Non-pigmented ciliary epithelial cell (primary cell): ENCODE measurements around the gene NIPBL.
A peak's percentile ranks its signal among the peaks of the same experiment; 100 is the strongest.
"Not testable (repeated sequence)": the region's sequence is repeated elsewhere in the genome, so short reads cannot be mapped to it uniquely, and the experiment has no call there.

Experiments
- DNase-seq: peaks from one replicate; pipeline ENCODE4 v3.0.0-alpha.2; 2010; ENCODE audit warnings: low read depth

NIPBL gene

GRCh38 chr5:36948650-36949049, 72.1 kb downstream of the NIPBL start:
- no peak for DNase-seq

DNA sequence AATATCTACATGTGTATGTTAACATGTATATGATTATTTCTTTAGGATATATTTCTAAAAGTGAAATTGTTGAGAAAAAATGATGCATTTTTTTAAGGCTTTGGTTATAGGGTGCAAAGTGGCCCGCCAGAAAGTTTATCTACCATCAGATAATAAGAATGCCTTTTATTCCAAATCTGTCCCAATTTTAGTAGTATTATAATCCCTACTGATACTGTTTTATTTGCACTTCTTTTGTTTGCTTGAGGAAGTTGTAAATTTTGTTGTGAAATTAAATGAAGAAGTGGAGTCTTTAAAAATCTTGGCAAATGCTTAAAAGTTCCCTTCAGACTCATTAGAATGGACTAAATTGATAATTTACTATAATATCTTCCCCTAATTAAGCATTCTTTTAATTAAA, 73.0 kb downstream of the NIPBL start:
- DNase-seq, result no peak

GRCh38 chr5:36950586-36951457, 74.3 kb downstream of the NIPBL start:
- peak; percentile 32 for DNase-seq

DNA sequence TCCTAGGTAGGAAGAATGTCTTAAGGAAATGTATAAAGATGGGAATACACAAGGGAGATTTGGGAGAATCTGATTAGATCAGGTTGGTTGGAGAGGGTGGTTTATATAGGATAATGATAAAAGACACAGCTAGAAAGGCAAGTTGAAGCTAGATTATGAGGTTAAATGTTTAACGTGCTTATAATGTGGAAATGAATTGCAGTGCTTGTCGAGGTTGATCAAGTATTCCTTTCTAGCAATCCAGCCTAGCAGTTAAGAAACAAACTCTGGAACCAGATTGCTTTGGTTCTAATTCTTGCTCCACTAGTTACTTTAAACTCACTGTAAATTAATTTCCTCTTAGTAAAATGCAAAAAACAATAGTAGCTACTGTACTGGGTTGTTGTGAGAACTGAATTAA, 76.5 kb downstream of the NIPBL start:
- no peak for DNase-seq

- DNase-seq, result no peak
Measured at GRCh38 chr5:36957953-36958537, 81.5 kb downstream of the NIPBL start.

GRCh38 chr5:36958612-36959011, 82.0 kb downstream of the NIPBL start:
- no peak for DNase-seq

GRCh38 chr5:36965179-36965578, 88.6 kb downstream of the NIPBL start:
- no peak for DNase-seq

GRCh38 chr5:36969700-36970395, 93.3 kb downstream of the NIPBL start:
- DNase-seq, result no peak

- DNase-seq, result no peak
Measured at GRCh38 chr5:36978196-36978595, 101.6 kb downstream of the NIPBL start.

DNA sequence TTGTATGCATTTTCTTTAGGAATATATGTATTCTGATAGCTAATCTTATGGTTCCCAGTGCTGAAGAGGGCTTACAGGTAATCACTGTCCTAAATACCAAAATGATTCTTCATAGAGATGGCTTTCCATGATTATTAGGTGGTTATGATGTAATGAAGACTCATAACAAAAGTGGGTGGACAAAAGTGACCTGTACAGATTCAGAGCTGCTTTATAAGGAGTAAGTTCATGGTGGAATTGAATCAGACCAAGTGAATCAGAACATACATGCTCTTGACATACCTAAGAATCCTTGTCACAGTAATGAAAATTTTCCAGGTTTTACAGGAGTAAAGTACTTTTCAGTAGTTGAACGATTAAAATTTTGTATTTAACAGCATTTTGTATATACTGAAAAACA, 105.6 kb downstream of the NIPBL start:
- peak; percentile 19 for DNase-seq

- peak; percentile 13 for DNase-seq
Measured at GRCh38 chr5:36985387-36985786, 108.8 kb downstream of the NIPBL start.

- DNase-seq, result no peak
Measured at GRCh38 chr5:36988396-36988795, 111.8 kb downstream of the NIPBL start.

GRCh38 chr5:36998578-36998977, 122.0 kb downstream of the NIPBL start:
- DNase-seq, result no peak

GRCh38 chr5:37002176-37002751, 125.7 kb downstream of the NIPBL start:
- DNase-seq, result no peak

GRCh38 chr5:37005252-37005651, 128.7 kb downstream of the NIPBL start:
- DNase-seq, result peak; percentile 22

DNA sequence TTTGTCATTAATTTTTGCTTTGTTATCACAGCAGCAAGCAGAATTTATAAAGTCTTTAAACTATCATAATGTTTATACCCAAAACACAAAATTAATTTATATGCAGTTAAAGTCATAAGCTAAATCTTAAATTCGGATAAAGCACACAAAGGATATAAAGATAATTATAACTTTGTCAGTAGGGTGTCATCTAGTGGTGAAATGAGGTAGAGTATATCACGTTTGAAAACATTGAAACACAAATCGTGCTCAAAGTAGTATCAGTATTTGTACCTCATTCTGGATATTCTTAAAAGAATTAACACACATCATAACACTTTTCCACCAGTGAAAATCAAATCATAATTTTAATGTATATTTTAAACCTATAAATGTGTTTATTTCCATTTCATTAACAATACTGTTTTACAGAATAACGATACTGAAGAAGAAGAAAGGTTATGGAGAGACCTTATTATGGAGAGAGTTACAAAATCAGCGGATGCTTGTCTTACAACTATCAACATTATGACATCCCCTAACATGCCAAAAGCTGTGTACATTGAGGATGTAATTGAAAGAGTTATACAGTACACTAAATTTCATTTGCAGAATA, 129.5 kb downstream of the NIPBL start:
- DNase-seq, result no peak

DNA sequence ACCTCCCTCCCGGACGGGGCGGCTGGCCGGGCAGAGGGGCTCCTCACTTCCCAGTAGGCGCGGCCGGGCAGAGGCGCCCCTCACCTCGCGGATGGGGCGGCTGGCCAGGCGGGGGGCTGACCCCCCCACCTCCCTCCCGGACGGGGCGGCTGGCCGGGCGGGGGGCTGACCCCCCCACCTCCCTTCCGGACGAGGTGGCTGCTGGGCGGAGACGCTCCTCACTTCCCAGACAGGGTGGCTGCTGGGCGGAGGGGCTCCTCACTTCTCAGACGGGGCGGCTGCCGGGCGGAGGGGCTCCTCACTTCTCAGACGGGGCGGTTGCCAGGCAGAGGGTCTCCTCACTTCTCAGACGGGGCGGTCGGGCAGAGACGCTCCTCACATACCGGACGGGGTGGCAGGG, 136.6 kb downstream of the NIPBL start:
- not testable (repeated sequence) for DNase-seq

- DNase-seq, result no peak
Measured at GRCh38 chr5:37014321-37014720, 137.8 kb downstream of the NIPBL start.

DNA sequence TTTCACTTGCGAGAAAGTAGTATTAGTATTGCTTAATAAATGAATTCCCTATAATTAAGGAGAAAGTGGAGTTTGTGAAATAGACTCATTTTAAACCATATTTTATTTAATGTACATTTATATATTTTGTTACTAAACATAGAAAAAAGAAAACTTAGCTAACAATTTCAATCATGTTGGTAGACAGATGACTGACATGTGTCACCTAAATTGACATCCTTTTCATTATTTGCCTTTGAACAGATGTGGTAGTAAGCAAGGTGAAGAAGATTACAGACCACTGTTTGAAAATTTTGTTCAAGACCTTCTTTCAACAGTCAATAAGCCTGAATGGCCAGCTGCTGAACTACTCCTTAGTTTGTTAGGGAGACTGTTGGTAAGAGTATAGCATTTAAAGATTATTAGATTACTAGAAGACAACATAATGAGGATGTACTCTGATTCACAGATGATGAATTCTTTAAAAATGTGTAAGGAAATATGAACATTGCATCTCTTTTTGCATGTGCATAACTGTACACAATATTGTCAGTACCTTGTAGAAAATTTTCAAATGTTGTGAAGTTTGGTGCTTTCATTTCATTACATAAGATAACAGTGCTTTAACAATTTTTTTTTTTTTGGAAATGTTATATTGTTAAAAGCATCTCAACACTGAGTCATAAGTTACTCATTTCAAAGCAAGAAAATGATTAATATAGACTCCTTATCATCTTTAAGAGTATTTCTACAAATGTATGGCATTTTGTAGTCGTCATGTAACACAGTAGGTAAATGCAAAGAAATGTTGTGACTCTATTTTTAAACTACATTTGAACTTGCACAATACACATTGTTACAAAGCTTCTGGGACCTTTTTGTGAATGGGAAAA, 139.5 kb downstream of the NIPBL start:
- DNase-seq, result no peak

DNA sequence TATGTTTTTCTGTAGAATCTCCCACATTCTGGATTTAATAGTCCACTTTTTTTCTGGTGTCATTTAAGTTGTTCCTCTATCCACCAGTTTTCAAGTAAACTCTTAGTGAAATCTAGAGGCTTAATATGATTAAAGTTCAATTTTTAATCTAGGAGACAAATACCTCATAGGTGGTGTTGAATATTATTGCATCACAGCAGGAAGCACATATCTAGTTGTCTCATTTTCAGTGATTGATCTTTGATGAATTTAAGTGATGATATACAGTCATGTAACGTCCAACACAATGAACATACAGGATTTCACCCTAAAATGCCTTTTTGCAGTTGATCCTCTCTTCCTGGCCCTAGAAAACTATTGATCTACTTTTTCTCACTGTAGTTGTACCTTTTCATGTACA, 152.3 kb downstream of the NIPBL start:
- no peak for DNase-seq

- DNase-seq, result no peak
Measured at GRCh38 chr5:37029436-37029835, 152.9 kb downstream of the NIPBL start.
